ENCODE results near the gene PNMA8A.

PNMA8A gene

GRCh38 chr19:46471116-46471733 lies at the start of gene PNMA8A:
Gene PNMA8A (minus strand): TSS chr19:46471563. CDS start chr19:46471035, 528 bp downstream.
- H3K4me1 Mint-ChIP-seq, result peaks cover 4 to 15% of the 10 kb centered on the region in 2 donors
- peaks cover 51 to 62% of the 10 kb centered on the region in 2 donors for H3K27me3 Mint-ChIP-seq
- H3K36me3 Mint-ChIP-seq, result peaks cover 0 to 4% of the 10 kb centered on the region in 2 donors
- no peak for DNase-seq
- H3K4me3 Mint-ChIP-seq, result peak within 1 kb of the TSS; percentile 48 to 71
- H3K9me3 Mint-ChIP-seq, result no peaks in the 10 kb centered on the region
- peak; percentile 70 to 73 for ATAC-seq (replicated peaks)
- H3K27ac Mint-ChIP-seq, result no peak within 1 kb of the TSS

GRCh38 chr19:46520616-46521015 lies 49.3 kb upstream of the PNMA8A start:
- H3K27ac Mint-ChIP-seq, result no peak overlapping the region
- ATAC-seq (replicated peaks) (no peak), DNase-seq (no peak)
- peaks cover 0 to 3% of the 10 kb centered on the region in 2 donors for H3K36me3 Mint-ChIP-seq
- peaks cover 4 to 14% of the 10 kb centered on the region in 2 donors for H3K27me3 Mint-ChIP-seq
- H3K9me3 Mint-ChIP-seq, result no peaks in the 10 kb centered on the region
- H3K4me1 Mint-ChIP-seq, result peaks cover 13 to 17% of the 10 kb centered on the region in 2 donors
- H3K4me3 Mint-ChIP-seq, result no peak overlapping the region

- H3K4me1 Mint-ChIP-seq, result peaks cover 6 to 7% of the 10 kb centered on the region in 2 donors
- no peaks in the 10 kb centered on the region for H3K9me3 Mint-ChIP-seq
- H3K27me3 Mint-ChIP-seq, result peaks cover 18 to 40% of the 10 kb centered on the region in 2 donors
- H3K36me3 Mint-ChIP-seq, result no peaks in the 10 kb centered on the region
- ATAC-seq (replicated peaks), result no peak
- no peak overlapping the region for H3K4me3 Mint-ChIP-seq
- no peak for DNase-seq
- no peak overlapping the region for H3K27ac Mint-ChIP-seq
Observed at GRCh38 chr19:46517471-46517870, 46.1 kb upstream of the PNMA8A start.

- H3K27ac Mint-ChIP-seq, result no peak overlapping the region
- peaks cover 2% of the 10 kb centered on the region in 2 donors for H3K36me3 Mint-ChIP-seq
Observed at GRCh38 chr19:46515879-46516350, 44.6 kb upstream of the PNMA8A start.

GRCh38 chr19:46515290-46515609 lies 43.9 kb upstream of the PNMA8A start:
- DNase-seq (no peak), ATAC-seq (replicated peaks) (no peak)
- Mint-ChIP-seq H3K4me1 (peaks cover 3 to 6% of the 10 kb centered on the region in 2 donors), H3K27me3 (peaks cover 22 to 58% of the 10 kb centered on the region in 2 donors), H3K4me3 (no peak overlapping the region), H3K27ac (no peak overlapping the region), H3K36me3 (peaks cover 3 to 4% of the 10 kb centered on the region in 2 donors), H3K9me3 (peaks cover 3 to 4% of the 10 kb centered on the region in 2 donors)

More at GRCh38 chr19:46515879-46516350, 44.6 kb upstream of the PNMA8A start:
- H3K4me3 Mint-ChIP-seq, result no peak overlapping the region
- peaks cover 2% of the 10 kb centered on the region in 2 donors for H3K9me3 Mint-ChIP-seq
- peaks cover 5 to 6% of the 10 kb centered on the region in 2 donors for H3K4me1 Mint-ChIP-seq
- ATAC-seq (replicated peaks) (peak; percentile 62 to 79), DNase-seq (no peak)
- peaks cover 20 to 55% of the 10 kb centered on the region in 2 donors for H3K27me3 Mint-ChIP-seq

GRCh38 chr19:46514589-46515289 lies 43.4 kb upstream of the PNMA8A start:
- H3K36me3 Mint-ChIP-seq, result peaks cover 3 to 4% of the 10 kb centered on the region in 2 donors
- no peak for DNase-seq
- H3K27ac Mint-ChIP-seq, result no peak overlapping the region
- ATAC-seq (replicated peaks), result no peak
- peaks cover 3 to 4% of the 10 kb centered on the region in 2 donors for H3K9me3 Mint-ChIP-seq
- H3K4me3 Mint-ChIP-seq, result no peak overlapping the region
- H3K27me3 Mint-ChIP-seq, result peaks cover 22 to 58% of the 10 kb centered on the region in 2 donors
- H3K4me1 Mint-ChIP-seq, result peaks cover 3 to 6% of the 10 kb centered on the region in 2 donors

- peaks cover 3 to 4% of the 10 kb centered on the region in 2 donors for H3K36me3 Mint-ChIP-seq
- ATAC-seq (replicated peaks) (peak; percentile 81 to 95), DNase-seq (peak; percentile 61)
- H3K27ac Mint-ChIP-seq, result peak overlapping the region; percentile 14
- no peak overlapping the region for H3K4me3 Mint-ChIP-seq
- H3K4me1 Mint-ChIP-seq, result peaks cover 3 to 6% of the 10 kb centered on the region in 2 donors
- peaks cover 24 to 64% of the 10 kb centered on the region in 2 donors for H3K27me3 Mint-ChIP-seq
- peaks cover 3 to 4% of the 10 kb centered on the region in 2 donors for H3K9me3 Mint-ChIP-seq
Observed at GRCh38 chr19:46513461-46514236, 42.3 kb upstream of the PNMA8A start.

GRCh38 chr19:46511237-46511636 lies 39.9 kb upstream of the PNMA8A start:
- Mint-ChIP-seq H3K4me1 (peaks cover 3 to 6% of the 10 kb centered on the region in 2 donors), H3K4me3 (no peak overlapping the region)
- no peak for ATAC-seq (replicated peaks)

GRCh38 chr19:46508206-46508605 lies 36.8 kb upstream of the PNMA8A start:
- no peak for ATAC-seq (replicated peaks)
- H3K36me3 Mint-ChIP-seq, result peaks cover 3 to 4% of the 10 kb centered on the region in 2 donors
- H3K4me1 Mint-ChIP-seq, result peaks cover 4 to 6% of the 10 kb centered on the region in 2 donors
- peaks cover 15 to 41% of the 10 kb centered on the region in 2 donors for H3K27me3 Mint-ChIP-seq
- no peak for DNase-seq
- H3K4me3 Mint-ChIP-seq, result no peak overlapping the region
- no peak overlapping the region for H3K27ac Mint-ChIP-seq
- peaks cover 3 to 4% of the 10 kb centered on the region in 2 donors for H3K9me3 Mint-ChIP-seq

More at GRCh38 chr19:46511237-46511636, 39.9 kb upstream of the PNMA8A start:
- no peak for DNase-seq
- peaks cover 3 to 4% of the 10 kb centered on the region in 2 donors for H3K36me3 Mint-ChIP-seq
- H3K27me3 Mint-ChIP-seq, result peaks cover 33 to 71% of the 10 kb centered on the region in 2 donors
- H3K9me3 Mint-ChIP-seq, result peaks cover 3 to 4% of the 10 kb centered on the region in 2 donors
- no peak overlapping the region for H3K27ac Mint-ChIP-seq

- Mint-ChIP-seq H3K36me3 (no peaks in the 10 kb centered on the region), H3K27me3 (peaks cover 27 to 47% of the 10 kb centered on the region in 2 donors)
Observed at GRCh38 chr19:46503848-46504453, 32.6 kb upstream of the PNMA8A start.

GRCh38 chr19:46502891-46503290 lies 31.5 kb upstream of the PNMA8A start:
- Mint-ChIP-seq H3K36me3 (no peaks in the 10 kb centered on the region), H3K4me3 (no peak overlapping the region), H3K4me1 (peaks cover 6 to 12% of the 10 kb centered on the region in 2 donors), H3K27ac (no peak overlapping the region), H3K9me3 (no peaks in the 10 kb centered on the region), H3K27me3 (peaks cover 28 to 49% of the 10 kb centered on the region in 2 donors)
- ATAC-seq (replicated peaks), result no peak
- DNase-seq, result no peak

More at GRCh38 chr19:46503848-46504453, 32.6 kb upstream of the PNMA8A start:
- no peaks in the 10 kb centered on the region for H3K9me3 Mint-ChIP-seq
- no peak overlapping the region for H3K4me3 Mint-ChIP-seq
- H3K4me1 Mint-ChIP-seq, result peaks cover 5 to 12% of the 10 kb centered on the region in 2 donors
- ATAC-seq (replicated peaks) (no peak), DNase-seq (no peak)
- H3K27ac Mint-ChIP-seq, result no peak overlapping the region

- H3K4me1 Mint-ChIP-seq, result peaks cover 6 to 16% of the 10 kb centered on the region in 2 donors
- DNase-seq (no peak), ATAC-seq (replicated peaks) (no peak)
- peaks cover 0 to under 1% of the 10 kb centered on the region in 2 donors for H3K36me3 Mint-ChIP-seq
- peaks cover 29 to 67% of the 10 kb centered on the region in 2 donors for H3K27me3 Mint-ChIP-seq
- no peaks in the 10 kb centered on the region for H3K9me3 Mint-ChIP-seq
- H3K4me3 Mint-ChIP-seq, result no peak overlapping the region
- H3K27ac Mint-ChIP-seq, result no peak overlapping the region
Observed at GRCh38 chr19:46499692-46500091, 28.3 kb upstream of the PNMA8A start.

GRCh38 chr19:46497773-46498172 lies 26.4 kb upstream of the PNMA8A start:
- H3K27ac Mint-ChIP-seq, result no peak overlapping the region

More at GRCh38 chr19:46497773-46498172, 26.4 kb upstream of the PNMA8A start:
- Mint-ChIP-seq H3K36me3 (peaks cover 0 to 4% of the 10 kb centered on the region in 2 donors), H3K27me3 (peaks cover 47 to 86% of the 10 kb centered on the region in 2 donors), H3K9me3 (no peaks in the 10 kb centered on the region), H3K4me3 (no peak overlapping the region), H3K4me1 (peaks cover 18 to 33% of the 10 kb centered on the region in 2 donors)
- ATAC-seq (replicated peaks), result no peak
- no peak for DNase-seq

All from stimulated activated naive B cell treated with anti-CD40 and anti-IgM and Interleukin-4, amounts not matched to agents 10 μg/mL and 1 μg/mL and 100 μg/mL, for 72 hours (primary cell).